ENCODE measurements around the gene TBXA2R.
"Not testable (repeated sequence)": the region's sequence is repeated elsewhere in the genome, so short reads cannot be mapped to it uniquely, and the experiment has no call there.

Gene TBXA2R

GRCh38 chr19:3576696-3577443 is 29.8 kb downstream of the TBXA2R start:
- no peak for DNase-seq

- DNase-seq: no peak
Measured at GRCh38 chr19:3575949-3576673, 30.6 kb downstream of the TBXA2R start.

GRCh38 chr19:3575260-3575741 is 31.4 kb downstream of the TBXA2R start:
- no peak for DNase-seq

- DNase-seq: peak; percentile 96
Measured at GRCh38 chr19:3573858-3574637, 32.6 kb downstream of the TBXA2R start.

GRCh38 chr19:3573162-3573857 is 33.4 kb downstream of the TBXA2R start:
- no peak for DNase-seq

- no peak for DNase-seq
Measured at GRCh38 chr19:3572855-3573161, 33.9 kb downstream of the TBXA2R start, which contains the start of gene HMG20B. Gene HMG20B, plus strand, starts transcription at chr19:3572944. Its CDS starts 366 bp downstream, at chr19:3573310.

- peak; percentile 100 for DNase-seq
Measured at GRCh38 chr19:3572132-3572854, 34.4 kb downstream of the TBXA2R start.

GRCh38 chr19:3570606-3571011 is 36.1 kb downstream of the TBXA2R start:
- DNase-seq: no peak

GRCh38 chr19:3570042-3570441 is 36.6 kb downstream of the TBXA2R start:
- DNase-seq: not testable (repeated sequence)

- DNase-seq: peak; percentile 96
Measured at GRCh38 chr19:3565139-3565538, 41.5 kb downstream of the TBXA2R start.

- no peak for DNase-seq
Measured at GRCh38 chr19:3563709-3564524, 42.8 kb downstream of the TBXA2R start.

- peak; percentile 95 for DNase-seq
Measured at GRCh38 chr19:3557461-3558248, 49.0 kb downstream of the TBXA2R start, which contains the start of gene MFSD12. Gene MFSD12, minus strand, starts transcription at chr19:3557586. Its CDS starts 183 bp downstream, at chr19:3557403.

- peak; percentile 61 for DNase-seq
Measured at GRCh38 chr19:3556978-3557460, 49.7 kb downstream of the TBXA2R start.

- no peak for DNase-seq
Measured at GRCh38 chr19:3556423-3556977, 50.2 kb downstream of the TBXA2R start.

GRCh38 chr19:3555653-3556422 is 50.8 kb downstream of the TBXA2R start:
- no peak for DNase-seq

- no peak for DNase-seq
Measured at GRCh38 chr19:3554254-3555083, 52.2 kb downstream of the TBXA2R start.

- DNase-seq: no peak
Measured at GRCh38 chr19:3551792-3552095, 54.9 kb downstream of the TBXA2R start.
